Fibroblast of mammary gland (primary cell): Measurements from ENCODE around the gene CACNA1S.

ENCODE experiments used
- DNase-seq: peaks from one replicate; pipeline ENCODE4 v3.0.0-alpha.2; 2010; ENCODE audit warnings: low read depth
- H3K4me3 ChIP-seq: 2 replicates; pipeline ENCODE4 v1.5.1; 2011; ENCODE audit warnings: low read depth, mild to moderate bottlenecking, low read length, moderate library complexity; ENCODE audit not compliant: control insufficient read depth
- CTCF ChIP-seq: conservative IDR thresholded peaks from 2 replicates; pipeline ENCODE4 v1.5.1; 2011; ENCODE audit warnings: low read depth, low read length, inconsistent platforms; ENCODE audit not compliant: control insufficient read depth, insufficient read depth

CACNA1S gene

DNA sequence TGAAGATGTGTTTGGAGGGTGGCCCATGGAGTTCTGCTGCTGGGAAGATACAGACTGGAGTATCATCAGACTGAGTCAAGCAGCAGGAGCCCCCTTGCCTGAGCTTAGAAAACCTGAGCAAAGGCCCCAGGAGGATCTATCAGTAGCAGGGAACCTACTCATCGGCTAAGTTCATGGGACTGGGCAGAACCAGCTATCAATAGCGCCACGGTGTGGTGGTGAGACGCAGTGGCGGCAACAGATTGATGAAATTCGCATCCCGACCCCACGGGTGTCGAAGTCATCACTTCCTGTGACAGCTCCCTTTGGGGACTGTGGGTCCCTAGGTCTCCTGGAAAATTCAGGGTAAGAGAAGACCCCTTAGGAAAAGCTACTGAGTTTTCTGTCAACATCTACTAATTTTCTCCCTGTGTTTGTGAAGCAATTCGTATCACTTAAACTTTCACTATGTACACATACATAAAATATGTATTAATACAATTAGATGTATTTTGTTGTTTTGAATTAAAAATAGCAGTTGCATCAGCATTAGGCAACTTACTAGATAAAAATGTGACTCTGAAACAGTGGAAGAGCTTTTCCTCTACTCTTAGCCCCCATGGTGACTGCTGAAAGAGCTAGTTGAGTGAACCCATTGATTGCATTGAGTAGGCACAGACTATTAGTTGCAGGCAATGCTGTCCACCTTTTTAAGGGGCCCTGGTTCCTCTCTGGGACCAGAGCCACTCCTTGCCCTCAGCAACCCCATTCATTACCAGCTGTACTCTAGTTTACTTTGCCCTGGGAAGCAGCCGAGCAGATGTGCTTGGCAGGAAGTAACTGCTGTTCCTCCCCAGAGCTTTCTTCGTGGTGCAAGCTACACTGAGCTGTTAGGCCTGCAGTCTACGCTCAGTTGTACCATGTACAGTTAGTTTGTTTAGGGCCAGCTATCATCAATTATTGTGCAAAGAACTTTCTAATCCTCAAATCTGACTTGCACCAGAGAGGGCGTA is 7.3 kb upstream of the CACNA1S start:
- peak; percentile 56 for TF ChIP-seq CTCF
- peak; percentile 39 for DNase-seq

DNA sequence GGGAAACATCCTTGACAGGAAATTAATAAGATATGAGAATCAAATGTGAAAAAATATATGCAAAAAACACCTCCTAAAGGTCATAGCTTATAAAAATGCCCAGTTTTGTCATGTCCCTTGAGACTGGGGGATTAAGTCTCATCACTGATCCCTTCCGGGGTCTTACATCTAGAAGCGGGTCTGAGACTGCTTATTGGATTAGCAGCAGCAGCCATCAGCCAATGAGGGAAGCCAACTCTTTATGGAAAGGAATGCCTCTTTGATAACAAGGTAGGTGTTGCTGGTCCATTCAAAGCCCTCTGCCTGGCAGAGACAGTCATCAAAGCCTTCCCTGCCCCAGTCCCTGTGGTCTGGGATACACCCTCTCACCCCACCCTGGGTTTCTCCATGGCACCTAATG is 3.9 kb upstream of the CACNA1S start:
- no peak for TF ChIP-seq CTCF
- H3K4me3 ChIP-seq: no peak overlapping the region
- no peak for DNase-seq

More for the DNA sequence above, 7.3 kb upstream of the CACNA1S start:
- no peak overlapping the region for H3K4me3 ChIP-seq

DNA sequence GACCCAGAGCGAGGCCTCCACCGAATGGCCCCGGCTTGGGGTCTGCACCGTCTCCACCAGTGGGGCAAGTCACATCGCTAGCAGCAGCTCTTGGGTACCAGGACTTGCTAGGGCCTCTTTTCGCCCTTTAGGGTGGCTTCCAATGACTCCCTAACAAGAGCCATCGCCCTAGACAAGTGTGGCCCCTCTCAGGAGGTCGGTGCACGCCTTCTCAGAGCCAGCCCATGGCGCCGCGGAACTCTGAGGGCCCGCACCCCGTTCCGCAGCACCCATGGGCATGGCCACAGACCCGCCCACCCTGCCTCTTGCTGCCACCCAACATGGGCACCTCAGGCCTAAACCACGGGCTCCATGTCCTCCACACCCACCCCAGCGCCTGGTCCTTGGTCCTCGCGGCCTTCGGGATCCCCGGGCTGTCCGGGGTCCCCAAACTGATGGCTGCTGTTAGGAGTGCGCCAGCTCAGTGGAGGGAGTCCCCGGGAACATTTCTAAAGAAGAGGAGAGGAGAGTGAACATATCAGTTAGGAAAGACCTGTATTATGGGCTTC is 3.2 kb upstream of the CACNA1S start:
- no peak overlapping the region for H3K4me3 ChIP-seq
- DNase-seq: no peak
- no peak for TF ChIP-seq CTCF

GRCh38 chr1:201114245-201115131 is 2.3 kb upstream of the CACNA1S start:
- peak; percentile 82 for TF ChIP-seq CTCF
- peak overlapping the region; percentile 44 for H3K4me3 ChIP-seq
- DNase-seq: peak; percentile 78

DNA sequence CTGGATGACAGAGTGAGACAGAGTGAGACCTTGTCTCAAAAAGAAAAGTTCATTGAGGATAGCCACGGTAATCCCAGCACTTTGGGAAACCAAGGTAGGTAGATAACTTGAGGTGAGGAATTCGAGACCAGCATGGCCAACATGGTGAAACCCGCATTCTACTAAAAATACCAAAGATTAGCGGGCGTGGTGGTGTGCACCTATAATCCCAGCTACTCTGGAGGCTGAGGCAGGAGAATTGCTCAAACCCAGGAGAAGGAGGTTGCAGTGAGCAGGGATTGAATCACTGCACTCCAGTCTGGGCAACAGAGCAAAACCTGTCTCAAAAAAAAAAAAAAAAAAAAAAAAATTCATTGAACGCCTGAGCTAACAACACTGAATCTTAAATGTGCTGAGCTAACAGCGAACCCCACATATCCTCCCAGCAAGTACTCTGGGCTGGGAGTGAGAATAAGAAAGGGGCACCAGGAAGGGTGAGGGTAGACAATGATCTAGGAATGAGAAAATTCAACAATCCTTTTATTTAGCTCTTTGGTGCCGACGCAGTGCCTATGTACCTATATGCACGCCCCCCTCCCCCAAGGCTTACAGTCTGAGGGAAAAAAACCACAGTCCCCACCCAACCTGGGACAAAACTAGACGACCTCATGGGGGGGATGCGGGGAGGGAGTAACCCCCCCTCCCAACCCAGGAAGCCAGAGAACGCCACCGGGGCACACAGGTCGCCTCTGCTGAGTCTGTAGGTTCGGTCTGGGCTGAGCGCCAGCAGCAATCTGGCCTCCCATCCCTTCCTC is 1.4 kb upstream of the CACNA1S start:
- no peak overlapping the region for H3K4me3 ChIP-seq
- DNase-seq: no peak
- TF ChIP-seq CTCF: no peak

- no peak for TF ChIP-seq CTCF
- H3K4me3 ChIP-seq: no peak overlapping the region
- DNase-seq: no peak
Observed at GRCh38 chr1:201112926-201113325, 700 bp upstream of the CACNA1S start.
